Lung (tissue), 12 donors: ENCODE results near the gene RFX4. TPM values are rescaled to one million over a fixed set of nuclear protein-coding genes. Genes with fewer than 3 reads are reported as not detected.
A peak's percentile ranks its signal among the peaks of the same experiment; 100 is the strongest.

Experiments used
- ATAC-seq: fragments of 200-7000 bp; cut with Tn5 transposase; one replicate; pipeline ENCODE4 v1.9.1; 2020; ENCODE audit warnings: moderate number of reproducible peaks; ENCODE audit not compliant: insufficient read depth, low FRiP score
- DNase-seq, 3 donors: peaks; one replicate each; pipeline ENCODE4 v3.0.0-alpha.2; 2013 to 2017
- H3K27ac ChIP-seq, 2 donors: one replicate each; pipeline ENCODE4 v1.5.1; 2013; ENCODE audit warnings: mild to moderate bottlenecking in 2 of 2, moderate library complexity in 2 of 2, control low read depth in 1 of 2, inconsistent platforms in 1 of 2, low read depth in 1 of 2, low read length in 1 of 2
- H3K27me3 ChIP-seq, 3 donors: one replicate each; pipeline ENCODE4 v1.5.1; 2013; ENCODE audit warnings: low read length in 2 of 3; ENCODE audit not compliant: control insufficient read depth in 3 of 3, insufficient read depth in 3 of 3
- H3K36me3 ChIP-seq, 4 donors: one replicate each; pipeline ENCODE4 v1.5.1; 2013; ENCODE audit warnings: low read length in 4 of 4, mild to moderate bottlenecking in 1 of 4, moderate library complexity in 1 of 4; ENCODE audit not compliant: control insufficient read depth in 4 of 4, insufficient read depth in 4 of 4
- H3K4me1 ChIP-seq, 5 donors: one replicate each; pipeline ENCODE4 v1.5.1; 2013; ENCODE audit warnings: low read length in 5 of 5, mild to moderate bottlenecking in 2 of 5, moderate library complexity in 1 of 5; ENCODE audit not compliant: control insufficient read depth in 5 of 5, insufficient read depth in 5 of 5
- H3K4me3 ChIP-seq: one replicate; pipeline ENCODE4 v1.5.1; 2013; ENCODE audit warnings: mild to moderate bottlenecking, control low read depth, moderate library complexity
- H3K9ac ChIP-seq, 2 donors: one replicate each; pipeline ENCODE4 v1.5.1; 2013; ENCODE audit warnings: low read length in 2 of 2, control low read depth in 1 of 2; ENCODE audit not compliant: insufficient read depth in 1 of 2
- H3K9me3 ChIP-seq, 4 donors: one replicate each; pipeline ENCODE4 v1.5.1; 2013; ENCODE audit warnings: low read length in 3 of 4, mild to moderate bottlenecking in 1 of 4, moderate library complexity in 1 of 4; ENCODE audit not compliant: control insufficient read depth in 4 of 4, insufficient read depth in 3 of 4
- CTCF ChIP-seq: IDR thresholded peaks from 2 replicates; pipeline ENCODE4 v1.5.1; 2012; ENCODE audit warnings: mild to moderate bottlenecking; ENCODE audit errors: control extremely low read depth, extremely low read depth
- WGBS, 2 donors: extraction: QIAGEN DNeasy Blood & Tissue Kit; methylation state at CpG; one replicate each; pipeline ENCODE4 v1.1.7; 2013; 5-methylcytosine and 5-hydroxymethylcytosine counted together
- polyA plus RNA-seq, 2 donors: library from polyadenylated mRNA; stranded (reverse); fragments of 200-250 nt; gene quantifications; one replicate each; pipeline ENCODE4 v1.2.1, GENCODE V29; 2013
- total RNA-seq, 2 donors: library from RNA; depleted of rRNA in 1 of 2; stranded (reverse); fragments of >200 nt in 1 of 2; gene quantifications; one replicate each; pipeline ENCODE4 v1.2.1, GENCODE V29; 2014 to 2021
- donor health status: control.
- donor health status: control.
- donor health status: Bipolar disorder and iron deficiency.
- donor health status: healthy.
- donor health status: DM: yes; HTN: yes; CAD: no.

Gene RFX4
- total and polyA plus RNA-seq, 4 donors: not detected

- Histone ChIP-seq H3K9ac (no peak overlapping the region), H3K36me3 (no peaks in the 10 kb centered on the region), H3K4me1 (peaks cover 0 to 14% (median 6%) of the 10 kb centered on the region in 5 donors), H3K27me3 (no peaks in the 10 kb centered on the region), H3K27ac (peak overlapping the region in 1 of 2 donors; percentile 89), H3K4me3 (no peak overlapping the region), H3K9me3 (peaks cover 0 to 4% (median 0%) of the 10 kb centered on the region in 4 donors)
- DNase-seq: no peak
- no peak for ATAC-seq
- 74 to 84% methylated on average over 7 of the region's 7 CpGs for WGBS, 2 donors
- TF ChIP-seq CTCF: no peak
Observed at GRCh38 chr12:106759526-106760183, 176.9 kb downstream of the RFX4 start.

DNA sequence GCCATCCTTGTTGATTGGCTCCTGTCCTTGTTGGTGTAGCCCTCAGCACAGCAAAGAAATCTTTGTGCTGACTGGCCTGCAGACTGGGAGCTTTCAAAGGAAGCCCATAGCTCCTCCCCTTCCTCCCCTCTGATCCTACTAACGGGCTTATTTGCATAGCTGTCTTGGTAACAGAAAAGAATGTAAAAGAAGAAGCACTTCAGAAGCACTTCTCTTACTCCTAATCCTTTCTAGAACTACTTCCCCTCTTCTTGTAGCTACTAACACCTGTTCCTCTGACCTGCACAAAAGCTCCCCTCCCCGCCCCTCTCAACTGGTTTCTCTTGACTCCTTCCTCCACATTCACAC, 177.4 kb downstream of the RFX4 start:
- H3K9ac ChIP-seq: no peak overlapping the region
- peak; percentile 83 for ATAC-seq
- peak overlapping the region in 1 of 2 donors; percentile 89 for H3K27ac ChIP-seq
- TF ChIP-seq CTCF: no peak
- no peaks in the 10 kb centered on the region for H3K36me3 ChIP-seq
- H3K27me3 ChIP-seq: no peaks in the 10 kb centered on the region
- H3K4me1 ChIP-seq: peaks cover 0 to 14% (median 6%) of the 10 kb centered on the region in 5 donors
- peak; percentile 59 to 81 (median 63) for DNase-seq
- no peak overlapping the region for H3K4me3 ChIP-seq
- 18 to 29% methylated on average over 2 of the region's 2 CpGs for WGBS, 2 donors
- H3K9me3 ChIP-seq: peaks cover 0 to 4% (median 0%) of the 10 kb centered on the region in 4 donors

DNA sequence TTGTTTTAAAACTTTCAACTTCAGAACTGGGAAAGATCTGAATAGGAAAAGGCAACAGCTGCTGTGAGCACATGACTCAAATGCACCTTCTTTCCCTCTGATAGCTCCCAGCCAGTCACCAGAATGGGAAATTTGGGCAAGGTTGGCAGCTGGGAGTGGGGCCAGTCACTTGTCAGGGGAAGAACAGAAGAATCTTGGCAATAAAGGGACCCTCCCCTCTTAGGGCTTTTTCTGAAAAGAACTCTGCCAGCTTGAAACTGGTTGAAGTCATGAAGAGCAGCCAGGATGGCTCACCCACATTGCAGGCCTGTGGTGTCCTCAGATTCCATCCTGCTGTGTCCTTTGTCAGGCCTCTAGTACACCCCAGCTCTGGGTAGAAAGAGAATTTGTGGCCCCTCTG, 181.4 kb downstream of the RFX4 start:
- TF ChIP-seq CTCF: no peak
- Histone ChIP-seq H3K27ac (peak overlapping the region in 1 of 2 donors; percentile 47), H3K9ac (no peak overlapping the region), H3K36me3 (no peaks in the 10 kb centered on the region), H3K27me3 (no peaks in the 10 kb centered on the region), H3K9me3 (peaks cover 0 to 4% (median 0%) of the 10 kb centered on the region in 4 donors), H3K4me1 (peaks cover 0 to 13% (median 8%) of the 10 kb centered on the region in 5 donors), H3K4me3 (no peak overlapping the region)
- ATAC-seq: no peak
- no peak for DNase-seq

- H3K9me3 ChIP-seq: peaks cover 0 to 4% (median 0%) of the 10 kb centered on the region in 4 donors
- no peak overlapping the region for H3K4me3 ChIP-seq
- H3K27ac ChIP-seq: peak overlapping the region in 1 of 2 donors; percentile 28
- WGBS, 2 donors: 73 to 74% methylated on average over 3 of the region's 3 CpGs
- no peak overlapping the region for H3K9ac ChIP-seq
- peaks cover 0 to 10% (median 3%) of the 10 kb centered on the region in 5 donors for H3K4me1 ChIP-seq
- no peak for ATAC-seq
- no peaks in the 10 kb centered on the region for H3K27me3 ChIP-seq
- DNase-seq: peak in 1 of 3 donors; percentile 46
- no peaks in the 10 kb centered on the region for H3K36me3 ChIP-seq
- TF ChIP-seq CTCF: no peak
Observed at GRCh38 chr12:106764738-106765137, 181.9 kb downstream of the RFX4 start.
